ENCODE results near the gene LMX1B.
"Not testable (repeated sequence)": the region's sequence is repeated elsewhere in the genome, so short reads cannot be mapped to it uniquely, and the experiment has no call there.

LMX1B gene

DNA sequence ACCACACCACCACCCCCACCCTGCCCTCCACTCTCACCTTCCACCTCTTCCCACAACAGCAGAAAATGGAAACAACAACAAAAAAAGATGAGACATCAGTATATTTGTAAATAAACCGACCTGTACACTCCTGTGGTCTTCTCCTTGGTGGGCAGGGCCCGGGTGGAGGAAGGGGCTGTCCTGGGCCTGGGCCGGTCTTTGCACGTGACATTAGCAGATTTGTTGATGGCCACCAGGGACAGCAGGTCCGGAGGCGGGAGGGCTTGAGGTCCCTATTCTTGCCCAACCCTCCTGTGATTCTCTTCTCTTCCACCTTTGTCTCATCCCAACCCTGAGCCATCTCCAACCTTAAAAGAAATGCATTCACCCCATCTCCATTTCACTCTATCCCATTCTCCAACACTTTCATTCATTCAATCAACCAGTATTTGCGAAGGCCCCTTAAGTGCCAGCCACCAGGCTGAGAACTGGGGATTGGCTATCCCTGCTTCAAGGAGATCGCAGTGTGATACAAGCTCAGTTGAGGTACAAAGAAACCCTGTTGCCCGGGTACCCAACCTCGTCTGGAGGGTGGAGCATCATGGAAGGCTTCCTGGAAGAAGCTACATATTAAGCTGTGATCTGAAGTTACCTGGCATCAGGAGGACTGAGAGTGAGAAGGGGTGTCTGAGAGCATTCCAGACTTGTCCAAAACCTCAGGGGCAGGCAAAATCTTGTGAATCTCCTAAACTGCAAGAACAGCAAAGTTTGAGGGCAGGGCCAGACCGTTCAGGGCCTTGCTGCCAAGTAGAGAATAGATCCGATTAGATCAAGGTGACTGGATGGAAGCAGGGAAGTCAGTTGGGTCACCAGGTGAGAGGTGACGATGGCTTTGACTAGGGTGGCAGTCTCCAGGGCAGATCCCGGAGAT, 87.4 kb downstream of the LMX1B start:
- DNase-seq = no peak

DNA sequence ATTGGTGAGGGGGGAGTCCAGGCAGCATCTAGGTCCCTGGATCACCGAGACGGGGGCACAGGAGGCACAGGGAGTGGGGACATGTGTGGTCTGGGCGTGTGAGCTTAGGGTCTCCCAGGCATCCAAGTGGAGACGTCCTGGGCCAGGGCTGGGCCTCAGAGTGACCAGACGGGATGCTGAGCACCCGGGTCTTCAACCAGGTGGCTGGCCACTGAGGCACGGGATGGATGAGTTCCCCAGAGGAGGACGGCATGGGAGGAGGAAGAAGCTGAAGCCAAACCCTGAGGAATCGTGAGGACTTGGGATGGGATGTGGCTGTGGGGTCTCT, 88.0 kb downstream of the LMX1B start:
- DNase-seq = no peak

- DNase-seq = no peak
Observed at GRCh38 chr9:126702151-126703001, 88.6 kb downstream of the LMX1B start.

DNA sequence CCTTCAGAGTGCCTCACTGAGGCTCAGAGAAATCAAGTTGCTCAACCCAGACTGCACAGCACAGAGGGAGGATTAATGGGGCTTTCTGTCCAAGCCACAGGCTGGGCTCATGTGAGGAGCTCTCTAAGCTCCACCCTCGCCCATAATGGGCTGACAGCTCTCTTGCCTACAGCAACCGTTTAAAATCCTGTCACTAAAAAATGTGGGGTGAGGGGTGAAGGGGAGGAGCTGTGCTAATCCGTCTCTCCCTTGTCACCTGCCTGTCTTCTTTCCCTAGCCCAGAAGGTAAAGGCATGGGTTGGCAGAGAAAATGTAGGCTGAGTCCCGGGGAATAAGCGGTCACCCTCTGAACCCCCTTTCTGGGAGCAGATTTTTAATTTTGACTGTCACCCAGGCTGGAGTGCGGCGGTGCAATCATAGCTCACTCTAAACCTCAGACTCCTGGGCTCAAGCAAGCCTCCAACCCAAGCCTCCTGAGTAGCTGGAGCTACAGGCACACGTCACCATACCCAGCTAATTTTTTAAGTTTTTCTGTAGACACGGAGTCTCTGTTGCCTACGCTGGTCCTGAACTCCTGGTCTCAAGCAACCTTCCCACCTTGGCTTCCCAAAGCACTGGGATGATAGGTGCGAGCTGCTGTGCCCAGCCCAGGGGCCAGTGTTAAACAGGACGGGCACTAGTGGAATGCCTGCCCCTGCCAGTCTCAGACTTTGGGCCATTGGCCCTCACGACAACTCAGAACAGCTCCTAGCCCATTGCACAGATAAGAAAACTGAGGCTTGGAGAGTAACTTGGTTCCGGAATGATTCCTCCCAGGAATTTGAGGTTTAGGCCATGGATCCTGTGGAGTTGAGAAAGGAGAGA, 89.5 kb downstream of the LMX1B start:
- no peak for DNase-seq

DNA sequence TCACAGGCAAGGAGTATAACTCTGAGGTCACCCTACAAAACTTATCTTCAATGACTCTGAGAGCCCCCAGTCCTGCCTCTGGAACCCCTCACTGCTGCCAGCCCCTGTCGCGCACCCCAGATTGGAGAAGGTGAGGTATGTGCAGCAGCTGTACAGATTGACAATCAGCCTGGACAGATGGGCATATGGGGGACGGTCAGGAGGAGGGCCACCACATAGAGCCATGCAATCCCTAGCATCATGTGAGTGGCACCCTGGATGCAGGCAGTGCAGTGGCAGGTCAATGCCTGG, 90.1 kb downstream of the LMX1B start:
- no peak for DNase-seq

GRCh38 chr9:126704157-126704891, 90.6 kb downstream of the LMX1B start:
- no peak for DNase-seq

GRCh38 chr9:126704892-126705766, 91.4 kb downstream of the LMX1B start:
- DNase-seq = peak; percentile 53 to 68

DNA sequence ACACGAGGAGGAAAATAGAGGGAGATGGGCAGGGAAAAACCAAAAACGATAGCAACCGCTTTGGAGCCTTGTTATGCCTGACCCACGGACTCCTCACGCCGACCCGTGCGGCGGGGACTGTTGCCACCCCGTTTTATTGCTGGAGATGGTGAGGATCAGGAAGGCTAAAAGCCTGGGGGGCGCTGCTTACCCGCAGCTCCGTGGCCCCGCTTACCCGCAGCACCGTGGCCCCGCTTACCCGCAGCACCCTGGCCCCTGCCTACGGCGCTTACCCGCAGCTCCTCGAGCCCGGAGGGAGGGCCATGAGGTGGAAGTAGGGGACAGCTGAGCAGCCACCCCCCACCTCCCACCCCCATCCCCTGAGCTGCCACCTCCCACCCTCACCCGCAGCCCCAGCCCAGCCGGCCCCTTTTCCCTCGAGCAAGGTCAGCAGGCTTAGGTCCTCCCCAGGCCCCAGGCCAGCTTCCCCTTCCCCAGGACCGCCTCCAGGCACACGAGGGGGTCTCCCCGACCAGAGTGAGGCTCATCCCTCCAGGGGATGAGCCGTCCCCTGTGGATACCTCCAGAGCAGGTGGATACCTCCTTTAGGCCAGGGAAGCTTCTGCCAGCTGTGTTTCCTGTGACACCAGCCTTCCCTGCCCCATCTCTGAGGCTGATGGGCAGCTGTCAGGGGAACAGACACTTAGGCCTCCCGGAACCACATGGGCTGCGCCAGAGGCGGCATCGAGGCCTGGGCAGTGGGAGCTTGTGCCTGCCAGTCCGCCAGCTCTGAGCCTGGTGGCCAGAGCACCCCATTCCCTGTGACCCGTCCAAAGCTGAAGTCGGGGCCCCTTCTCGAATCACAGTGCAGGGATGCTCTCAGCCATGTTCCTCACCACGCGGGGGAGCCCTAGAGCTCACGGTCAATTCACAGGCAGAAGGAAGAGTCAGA, 92.3 kb downstream of the LMX1B start:
- DNase-seq = peak; percentile 50 to 65

- DNase-seq = no peak
Observed at GRCh38 chr9:126706698-126707053, 92.9 kb downstream of the LMX1B start.

- no peak for DNase-seq
Observed at GRCh38 chr9:126707083-126707482, 93.4 kb downstream of the LMX1B start.

GRCh38 chr9:126707712-126708111, 94.0 kb downstream of the LMX1B start:
- DNase-seq = not testable (repeated sequence)

DNA sequence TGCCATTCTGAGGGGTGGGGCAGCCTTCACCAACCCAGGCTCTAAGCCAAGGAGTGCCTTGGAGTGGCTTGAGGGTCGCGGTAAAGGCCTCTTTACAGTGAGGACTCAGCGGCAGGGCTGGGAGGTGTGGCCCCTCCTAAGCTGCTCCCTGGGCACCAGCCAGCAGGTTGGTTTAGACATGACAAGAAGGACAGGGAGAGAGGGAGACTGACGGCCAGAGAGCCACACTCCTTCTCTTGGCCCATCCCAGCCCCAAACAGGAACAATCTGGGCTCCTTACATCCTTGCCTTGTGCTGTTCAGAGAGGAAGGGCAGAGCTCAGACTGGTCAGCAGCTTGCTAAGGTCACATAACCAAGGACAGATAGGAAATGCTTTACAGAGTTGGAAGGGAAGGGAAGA, 94.5 kb downstream of the LMX1B start:
- DNase-seq = no peak

- no peak for DNase-seq
Observed at GRCh38 chr9:126709241-126709640, 95.5 kb downstream of the LMX1B start.

GRCh38 chr9:126715382-126715781, 101.7 kb downstream of the LMX1B start:
- no peak for DNase-seq

DNA sequence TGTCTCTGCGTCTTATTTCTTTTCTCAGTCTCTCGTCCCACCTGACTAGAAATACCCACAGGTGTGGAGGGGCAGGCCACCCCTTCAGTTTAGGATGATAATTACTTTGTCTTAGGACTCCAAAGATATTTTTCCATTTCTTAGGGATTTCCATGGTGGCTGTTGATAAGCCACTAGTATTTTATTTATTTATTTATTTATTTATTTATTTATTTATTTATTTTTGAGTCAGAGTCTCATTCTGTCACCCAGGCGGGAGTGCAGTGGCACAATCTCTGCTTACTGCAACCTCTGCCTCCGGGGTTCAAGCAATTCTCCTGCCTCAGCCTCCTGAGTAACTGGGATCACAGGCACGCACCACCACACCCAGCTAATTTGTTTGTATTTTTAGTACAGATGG, 103.7 kb downstream of the LMX1B start:
- DNase-seq = not testable (repeated sequence)

GRCh38 chr9:126719618-126720031, 105.9 kb downstream of the LMX1B start:
- DNase-seq = peak; percentile 25 to 58

DNA sequence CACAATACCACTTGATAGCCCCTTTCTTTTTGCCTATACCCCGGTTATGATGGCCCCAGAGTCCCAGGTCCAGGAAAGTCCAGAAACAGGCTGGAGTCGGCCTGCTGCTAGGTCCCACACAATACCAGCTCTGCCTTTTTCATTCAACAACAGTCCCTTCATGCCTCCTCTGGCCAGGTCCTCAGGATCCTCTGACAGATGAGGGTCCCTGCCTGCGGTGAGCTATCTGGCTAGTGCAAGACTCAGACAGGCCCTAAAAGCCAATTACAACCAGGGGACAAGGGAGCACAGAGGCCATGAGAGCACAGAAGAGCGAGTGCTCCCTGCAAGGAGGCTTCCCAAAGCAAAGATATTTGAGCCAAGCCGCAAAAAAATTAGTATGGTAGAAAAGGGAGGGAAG, 106.3 kb downstream of the LMX1B start:
- DNase-seq = no peak

DNA sequence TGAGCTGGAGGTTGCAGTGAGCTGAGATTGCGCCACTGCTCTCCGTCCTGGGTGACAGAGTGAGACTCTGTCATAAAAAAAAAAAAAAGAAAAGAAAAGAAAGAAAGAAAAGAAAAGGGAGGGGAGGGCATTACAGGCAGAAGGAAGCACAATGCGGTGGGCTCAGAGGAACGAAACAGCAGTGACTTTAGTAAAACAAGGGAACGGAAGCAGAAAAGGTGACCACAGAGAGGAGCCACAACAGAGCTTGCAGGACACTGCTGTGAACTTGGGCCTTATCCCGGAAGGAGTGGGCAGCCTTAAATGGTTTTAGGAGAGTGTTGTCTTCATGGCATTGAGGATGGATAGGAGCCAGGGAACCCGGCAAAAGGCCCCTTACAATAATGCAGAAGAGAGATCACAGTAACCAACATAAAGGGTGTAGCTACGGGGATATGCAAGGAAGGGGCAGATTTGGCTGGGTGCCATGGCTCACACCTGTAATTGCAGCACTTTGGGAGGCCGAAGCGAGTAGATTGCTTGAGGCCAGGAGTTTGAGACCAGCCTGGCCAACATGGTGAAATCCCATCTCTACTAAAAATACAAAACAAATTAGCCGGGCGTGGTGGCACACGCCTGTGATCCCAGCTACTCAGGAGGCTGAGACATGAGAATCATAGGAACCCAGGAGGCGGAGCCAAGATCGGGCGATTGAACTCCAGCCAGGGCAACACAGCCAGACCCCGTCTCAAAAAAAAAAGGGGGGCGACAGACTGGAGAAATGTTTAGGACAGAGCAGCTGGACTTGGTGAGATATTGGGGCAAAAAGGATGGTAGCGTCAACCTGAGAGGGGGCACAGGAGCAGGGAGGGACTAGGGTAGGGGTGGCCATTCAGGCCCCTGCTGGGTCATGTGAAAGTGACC, 107.2 kb downstream of the LMX1B start:
- DNase-seq = no peak

DNA sequence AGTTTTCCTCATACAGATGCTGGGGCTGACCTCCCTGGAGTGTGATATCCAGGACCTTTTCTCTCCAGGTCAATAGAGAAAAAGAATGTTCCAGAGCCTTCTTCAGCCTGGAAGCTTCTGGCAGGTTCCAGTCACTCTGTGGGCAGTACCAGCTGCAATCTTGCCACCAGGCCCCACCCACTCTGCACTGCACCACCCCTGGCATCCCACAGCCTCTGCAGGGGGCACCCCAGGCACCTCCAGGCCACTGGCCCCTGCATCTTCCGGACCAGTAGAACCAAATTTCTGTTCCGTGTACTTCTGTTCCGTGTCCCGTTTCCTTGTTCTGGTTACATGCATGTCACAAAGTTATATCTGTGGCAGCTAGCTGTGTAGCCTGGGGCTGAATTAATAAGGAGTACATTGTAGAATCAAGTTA, 107.8 kb downstream of the LMX1B start:
- DNase-seq = no peak

Data from bone marrow (tissue), 2 donors.